Measurements from ENCODE around the gene GNG2.

The GNG2 gene

DNA sequence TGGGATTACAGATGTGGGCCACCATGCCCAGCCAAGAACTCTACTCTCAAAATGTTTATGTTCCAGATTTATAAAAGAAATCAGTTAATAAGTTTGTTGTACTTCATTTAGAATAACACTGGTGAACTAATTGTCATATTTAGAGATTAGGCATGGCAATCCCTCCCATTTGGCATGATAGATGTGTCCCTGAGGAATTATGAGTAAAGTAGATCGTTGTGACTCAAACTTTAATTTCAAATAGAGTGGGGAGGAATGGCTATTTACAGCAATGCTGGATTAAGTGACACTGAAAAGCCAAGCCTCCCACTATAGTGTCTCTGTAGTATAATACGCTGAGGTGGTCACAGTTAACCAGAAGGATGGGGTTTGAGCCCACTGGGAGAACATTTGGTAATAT lies 89.6 kb downstream of the GNG2 start:
- DNase-seq: no peak

DNA sequence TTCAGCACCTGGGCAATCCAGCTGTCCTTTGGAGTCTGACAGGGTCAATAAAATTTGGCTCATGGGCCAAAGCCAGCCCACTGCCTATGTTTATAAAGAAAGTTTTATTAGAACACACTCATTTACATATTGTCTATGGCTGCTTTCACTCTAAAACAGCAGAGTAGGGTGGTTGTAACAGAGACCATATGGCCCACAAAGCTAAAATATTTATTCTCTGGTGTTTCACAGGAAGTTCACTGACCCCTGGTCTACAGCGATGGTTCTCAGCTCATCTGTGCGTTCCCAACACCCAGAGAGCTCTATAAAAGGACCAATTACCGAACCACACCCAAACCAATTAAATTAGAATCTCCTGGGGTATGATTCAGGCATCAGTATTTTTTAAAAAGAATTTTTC lies 91.2 kb downstream of the GNG2 start:
- DNase-seq: no peak

DNA sequence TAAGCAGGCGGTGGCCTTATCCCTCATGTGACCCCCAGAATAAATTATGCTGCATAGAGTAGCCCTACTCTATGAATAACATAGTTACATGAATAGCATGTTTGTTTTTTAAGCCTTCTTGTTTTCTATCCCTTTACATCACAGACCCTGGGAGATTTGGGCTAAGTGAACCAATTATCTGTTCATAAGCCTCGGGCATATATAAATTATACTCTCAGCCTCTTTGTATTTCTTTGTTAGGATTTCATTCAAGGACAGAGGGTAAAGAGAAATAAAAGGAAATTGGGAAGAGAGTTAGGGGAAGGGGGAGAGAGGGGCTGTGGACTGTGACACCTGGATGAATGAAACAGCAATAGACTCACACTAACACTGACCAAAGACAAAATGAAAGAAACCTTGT lies 93.6 kb downstream of the GNG2 start:
- no peak for DNase-seq

DNA sequence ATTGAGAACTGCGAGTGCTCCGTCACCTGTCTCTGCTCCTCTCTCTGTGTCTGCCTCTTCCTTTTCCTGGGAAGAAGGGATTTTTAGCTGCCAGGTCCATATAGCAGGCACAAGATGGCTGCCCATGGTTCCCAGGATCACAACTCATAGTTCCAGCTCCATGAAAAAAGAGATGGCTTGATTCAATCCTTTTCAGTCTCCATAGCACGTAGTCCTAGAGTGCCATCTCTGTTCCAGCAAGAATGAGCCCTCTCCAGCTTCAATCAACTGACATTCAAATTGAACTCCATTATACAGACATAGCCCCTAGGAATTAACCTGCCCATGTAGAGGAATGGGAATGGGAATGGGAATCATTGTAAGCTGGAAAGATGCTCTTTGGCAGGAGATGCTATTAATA lies 94.2 kb downstream of the GNG2 start:
- peak; percentile 9 for DNase-seq

DNA sequence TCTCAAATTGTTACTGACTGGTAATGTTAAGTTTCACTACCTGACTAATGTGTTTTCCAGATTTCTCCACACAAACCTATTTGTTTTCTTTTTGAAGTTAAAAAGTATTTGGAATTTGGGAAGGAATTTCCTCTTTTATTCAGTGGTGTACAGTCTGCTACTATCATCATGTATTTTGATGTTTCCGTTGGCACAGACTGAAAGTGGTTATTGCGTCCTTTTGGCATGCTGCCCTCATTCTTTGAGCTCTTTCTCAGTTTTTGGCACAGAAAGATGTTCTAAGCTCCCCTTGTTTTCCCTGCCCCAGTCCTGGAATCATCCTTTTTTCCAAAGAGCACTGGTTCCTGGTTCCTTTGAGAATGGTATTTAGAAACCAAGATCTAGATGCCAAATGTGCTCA lies 97.5 kb downstream of the GNG2 start:
- DNase-seq: no peak

DNA sequence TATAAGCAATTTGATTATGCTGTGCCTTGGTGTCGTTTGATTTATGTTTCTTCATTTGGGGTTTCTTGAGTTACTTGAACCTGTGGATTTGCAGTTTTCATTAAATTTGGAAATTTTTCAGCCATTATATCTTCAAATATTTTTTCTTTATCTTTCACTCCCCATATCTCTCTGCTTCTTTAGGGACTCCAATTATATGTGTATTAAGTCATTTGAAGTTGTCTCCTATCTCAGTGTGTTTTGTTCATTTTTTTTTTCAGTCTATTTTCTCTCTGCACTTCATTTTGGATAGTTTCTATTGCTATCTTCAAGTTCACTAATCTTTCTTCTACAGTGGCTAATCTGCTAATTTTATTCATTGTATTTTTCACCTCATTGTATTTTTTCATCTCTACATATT lies 99.5 kb downstream of the GNG2 start:
- no peak for DNase-seq

DNA sequence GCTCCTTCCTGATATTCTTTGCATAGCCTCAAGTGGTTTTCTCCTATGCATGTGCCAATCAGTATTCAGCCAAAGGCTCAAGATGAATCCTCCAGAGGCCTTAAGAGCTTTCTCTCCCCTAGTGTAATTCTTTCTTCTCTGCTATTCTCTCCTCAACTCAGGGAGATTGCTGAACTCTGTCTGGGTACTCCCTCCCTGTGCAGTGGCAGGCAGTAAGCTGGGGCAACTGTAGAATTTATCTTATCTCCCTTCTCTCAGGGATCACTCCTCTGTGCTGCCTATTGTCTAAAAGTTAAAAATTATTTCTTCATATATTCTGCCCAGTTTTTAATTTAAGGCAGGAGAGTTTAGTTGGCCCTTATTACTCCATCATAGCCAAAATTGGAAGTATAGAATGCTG lies 100.5 kb downstream of the GNG2 start:
- no peak for DNase-seq

DNA sequence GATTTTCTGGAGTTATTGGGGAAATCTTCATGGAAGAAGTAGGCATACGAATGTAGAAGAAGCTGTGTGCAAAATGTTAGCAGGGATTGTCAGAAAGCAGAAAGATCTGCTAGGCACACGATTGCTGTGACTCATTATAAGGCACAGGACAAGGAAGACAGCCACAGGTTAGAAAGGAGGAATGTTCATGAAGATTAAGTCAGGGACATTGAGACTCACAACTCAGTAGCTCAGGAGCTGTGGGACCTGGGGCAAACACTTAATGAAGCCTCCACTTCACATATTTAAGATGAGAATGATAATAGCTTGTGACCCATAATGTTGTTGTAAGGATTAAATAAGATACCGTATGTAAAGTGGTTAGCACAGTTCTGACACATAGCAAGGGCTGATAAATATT lies 102.3 kb downstream of the GNG2 start:
- DNase-seq: no peak

DNA sequence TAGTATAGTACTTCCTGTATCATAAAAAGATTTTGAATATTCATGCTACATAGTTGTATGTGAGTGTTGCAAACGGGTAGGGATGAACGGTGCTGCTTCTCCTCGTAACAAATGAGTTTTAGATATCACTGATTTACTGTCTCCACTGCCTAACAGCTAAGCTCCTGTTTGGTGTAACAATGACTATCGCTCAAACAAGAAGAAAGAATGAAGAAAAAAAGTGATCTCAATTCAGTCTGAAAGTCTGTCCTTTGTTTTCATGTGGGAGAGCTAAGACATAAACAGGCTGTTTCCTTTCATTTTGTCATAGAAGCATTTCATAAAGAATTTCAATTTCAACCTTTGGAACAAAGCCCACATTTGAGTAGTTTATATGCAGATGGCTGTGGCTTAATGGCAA lies 102.9 kb downstream of the GNG2 start:
- no peak for DNase-seq

DNA sequence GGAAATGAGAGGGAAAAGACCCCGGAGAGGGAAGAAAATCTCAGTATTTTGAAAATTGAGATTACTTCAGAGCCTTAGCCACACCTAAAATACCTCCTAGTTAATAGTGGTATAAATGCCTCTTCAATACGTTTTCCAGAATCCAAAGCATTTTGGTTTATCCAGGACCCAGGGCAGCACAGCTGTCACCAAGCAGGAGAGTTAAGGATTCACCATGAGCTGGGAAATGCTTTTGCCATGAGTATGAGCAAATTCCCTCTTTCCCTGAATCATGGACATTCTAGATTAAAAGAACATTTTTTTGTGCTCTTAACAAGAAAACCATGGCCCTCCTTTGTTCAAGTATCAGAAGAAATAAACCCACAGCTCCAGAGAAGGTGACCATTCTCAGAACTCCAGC lies 107.1 kb downstream of the GNG2 start:
- no peak for DNase-seq

DNA sequence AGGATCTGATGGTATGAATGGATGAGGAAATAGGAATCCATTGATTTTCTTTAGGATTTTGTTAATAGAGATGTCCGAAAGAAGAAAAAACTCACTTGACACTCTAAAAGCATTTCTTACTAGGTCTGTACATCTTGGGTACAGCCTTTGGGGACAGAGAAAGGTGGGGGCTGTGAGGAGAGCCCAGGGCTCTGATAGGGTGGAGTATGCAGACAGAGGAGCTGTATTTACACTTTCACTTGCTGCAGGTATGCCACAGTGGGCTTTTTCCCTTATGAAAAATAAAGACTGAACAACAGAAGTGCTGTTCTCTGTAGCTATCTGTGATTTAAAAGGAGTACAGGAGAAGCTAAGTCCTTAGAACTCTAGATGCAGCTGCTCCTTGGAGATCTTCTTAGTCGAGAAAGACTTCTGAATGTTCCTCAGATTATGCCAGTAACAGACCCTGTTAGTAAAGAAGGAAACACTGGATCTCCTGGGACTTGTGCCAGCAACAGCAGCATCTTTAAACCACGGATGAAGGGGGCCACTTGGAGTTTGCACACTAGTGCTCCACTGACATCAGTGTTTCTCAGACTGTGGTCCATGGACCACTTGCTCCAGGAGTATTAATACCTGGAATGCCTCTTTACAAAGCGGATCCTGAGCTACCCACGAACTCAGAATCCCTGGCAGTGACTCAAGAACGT lies 109.6 kb downstream of the GNG2 start:
- no peak for DNase-seq

DNA sequence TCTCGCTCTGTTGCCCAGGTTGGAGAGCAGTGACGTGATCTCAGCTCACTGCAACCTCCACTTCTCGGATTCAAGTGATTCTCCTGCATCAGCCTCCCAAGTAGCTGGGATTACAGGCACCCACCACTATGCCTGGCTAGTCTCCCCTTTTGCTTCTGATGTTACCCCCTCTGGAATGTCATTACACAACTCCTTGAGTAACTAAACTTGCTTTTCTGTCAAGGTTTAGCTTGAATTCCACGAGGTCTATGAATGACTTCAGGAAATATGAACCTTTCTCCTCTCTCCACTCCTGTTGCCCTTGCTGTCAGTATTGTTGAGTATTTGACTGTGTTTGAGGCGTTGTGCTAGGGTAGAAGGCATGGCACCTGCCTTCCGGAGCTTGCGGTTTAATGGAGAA lies 112.2 kb downstream of the GNG2 start:
- DNase-seq: no peak

DNA sequence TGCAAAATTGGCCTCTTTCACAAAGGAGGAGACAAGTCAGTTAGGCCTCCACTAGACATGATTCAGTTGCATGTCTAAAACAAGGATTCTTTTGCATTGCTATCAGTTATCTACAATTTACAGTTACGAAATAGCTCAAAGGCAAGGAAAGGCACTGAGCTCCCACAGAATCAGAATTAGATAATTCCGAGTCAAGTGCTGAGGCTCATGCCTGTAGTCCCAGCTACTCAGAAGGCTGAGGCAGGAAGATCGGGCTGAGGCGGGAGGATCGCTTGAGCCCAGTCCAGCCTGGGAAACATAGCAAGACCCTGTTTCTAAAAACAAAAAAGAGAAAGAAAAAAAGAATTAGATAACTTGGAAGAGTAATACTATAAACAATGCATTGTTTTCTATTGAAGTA lies 116.7 kb downstream of the GNG2 start:
- no peak for DNase-seq

DNA sequence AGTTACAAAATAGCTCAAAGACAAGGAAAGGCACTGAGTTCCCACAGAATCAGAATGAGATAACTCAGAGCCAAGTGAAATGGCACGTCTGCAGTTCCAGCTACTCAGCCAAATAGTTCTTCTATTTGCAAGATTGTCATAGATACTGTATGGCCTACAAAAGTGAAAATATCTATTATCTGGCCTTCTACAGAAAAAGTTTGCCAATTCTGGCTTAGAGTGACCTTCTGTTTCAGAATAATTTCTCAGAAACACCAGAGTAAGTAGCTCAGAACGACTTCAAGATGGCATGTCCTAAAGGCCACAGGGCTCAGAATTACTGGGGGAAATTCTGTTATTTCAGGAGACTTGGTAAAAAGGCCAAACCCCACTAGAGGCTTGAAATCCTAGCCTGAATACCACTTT lies 118.3 kb downstream of the GNG2 start:
- DNase-seq: no peak

DNA sequence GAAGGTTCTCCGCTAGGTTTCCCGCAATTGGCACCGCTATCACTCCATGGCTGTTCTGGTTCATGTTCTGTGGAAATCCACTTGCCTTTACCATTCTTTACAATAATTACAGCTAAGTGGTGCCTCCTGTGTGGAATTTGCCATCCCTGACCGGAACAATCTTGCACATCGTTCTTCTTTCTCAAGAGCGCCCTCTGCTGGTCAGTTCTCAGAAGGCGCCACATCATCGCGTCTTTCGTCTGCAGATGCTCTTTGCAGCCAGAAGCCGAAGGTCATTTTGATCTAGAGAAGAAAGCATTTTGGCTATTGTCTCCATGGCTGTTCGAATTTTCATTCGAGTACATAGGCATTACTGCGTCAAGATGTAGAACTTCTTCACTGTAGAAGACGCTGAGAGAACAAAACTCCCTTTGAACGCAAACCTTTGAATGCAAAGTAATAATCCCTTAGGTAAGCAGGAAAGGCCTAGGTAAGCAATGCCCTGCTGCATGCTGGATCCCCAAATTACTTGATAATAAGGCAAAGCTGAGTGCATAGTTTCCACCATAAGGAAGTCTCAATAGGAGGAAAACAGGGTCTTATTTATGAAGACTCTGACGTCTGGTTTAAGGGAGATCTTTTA lies 118.8 kb downstream of the GNG2 start:
- DNase-seq: peak; percentile 81

DNA sequence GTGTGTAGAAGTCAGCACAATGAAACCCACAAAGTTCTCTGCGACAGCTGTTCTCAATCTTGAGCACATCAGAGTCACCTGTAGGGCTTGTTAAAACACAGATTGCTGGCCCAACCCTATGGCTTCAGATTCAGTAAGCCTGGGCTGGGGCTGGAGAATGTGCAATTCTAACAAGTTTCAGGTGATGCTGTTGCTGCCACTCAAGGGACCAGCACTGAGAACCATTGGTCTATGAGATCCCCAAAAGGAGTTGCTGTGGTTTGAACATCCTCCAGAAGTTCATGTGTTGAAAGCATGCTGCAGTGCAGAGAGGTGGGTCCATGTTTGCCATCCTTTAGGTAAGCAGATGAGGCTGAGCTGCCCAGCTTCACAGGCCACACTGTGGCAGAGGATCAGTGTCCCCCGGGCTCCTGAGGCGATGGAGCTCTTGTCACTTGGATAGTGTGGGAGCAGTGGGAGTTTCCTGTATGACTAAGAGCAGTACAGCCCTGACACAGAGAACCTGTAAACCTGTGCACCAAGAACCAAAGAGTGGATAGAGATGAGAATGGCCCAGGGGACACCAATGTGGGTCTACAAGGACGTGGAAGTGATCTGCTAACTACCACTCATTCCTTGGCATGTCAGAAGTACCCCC lies 120.9 kb downstream of the GNG2 start:
- DNase-seq: no peak

DNA sequence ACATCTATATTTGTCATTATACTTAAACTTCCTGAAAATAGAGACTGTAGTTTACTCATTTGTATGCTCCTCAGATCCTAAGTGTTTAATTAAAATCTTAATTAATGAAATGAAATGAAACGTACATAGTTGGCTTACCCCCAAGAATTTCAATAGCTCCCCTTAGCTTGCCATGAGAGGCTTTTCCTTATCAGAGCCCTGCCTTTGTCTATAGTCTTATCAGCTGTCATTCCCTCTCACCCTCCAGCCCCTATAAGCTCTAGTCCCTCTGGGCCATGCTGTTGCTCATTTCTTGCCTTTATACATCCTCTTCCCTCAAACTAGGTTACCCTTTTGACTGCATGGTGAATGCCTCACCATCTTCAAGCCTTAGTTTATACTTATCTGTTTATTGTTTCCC lies 127.8 kb downstream of the GNG2 start:
- no peak for DNase-seq

DNA sequence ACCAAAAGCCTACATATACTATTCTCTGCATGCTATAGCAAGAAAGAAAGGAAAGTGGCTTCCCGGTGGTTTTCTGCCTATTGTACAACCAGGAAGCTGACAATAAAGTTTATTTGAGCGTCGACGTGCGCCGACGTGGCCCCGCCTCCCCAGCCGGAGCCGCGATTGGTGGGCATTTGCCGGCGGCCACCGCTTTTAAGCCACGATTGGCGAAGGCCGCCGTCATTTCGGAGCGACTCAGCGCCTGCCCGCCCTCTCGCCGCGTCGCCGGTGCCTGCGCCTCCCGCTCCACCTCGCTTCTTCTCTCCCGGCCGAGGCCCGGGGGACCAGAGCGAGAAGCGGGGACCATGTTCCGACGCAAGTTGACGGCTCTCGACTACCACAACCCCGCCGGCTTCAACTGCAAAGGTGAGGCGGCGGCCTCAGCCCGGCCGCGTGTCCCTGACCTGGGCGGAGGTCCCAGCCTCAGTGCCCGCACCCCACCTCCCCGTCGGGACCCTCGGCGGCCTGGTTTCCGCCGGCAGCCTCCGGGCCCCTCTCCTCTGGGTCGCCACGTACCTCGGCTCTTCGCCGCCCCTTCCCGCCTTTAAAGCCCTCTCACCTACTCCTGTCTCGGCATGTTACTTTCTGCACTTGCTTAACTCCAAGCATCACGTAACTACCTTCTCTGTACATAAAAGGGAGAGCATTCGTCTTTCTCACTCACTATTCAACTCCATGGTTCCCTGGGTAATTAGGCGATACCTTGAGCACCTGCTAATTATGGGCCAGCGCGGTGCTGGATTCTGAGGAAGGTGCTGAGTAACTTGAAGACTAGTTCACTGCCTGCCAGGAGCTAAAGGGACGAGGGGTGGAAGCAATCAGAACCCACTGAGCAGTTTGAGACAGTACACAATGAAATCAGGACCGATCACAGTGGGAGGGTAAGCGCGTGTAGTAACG lies 129.2 kb downstream of the GNG2 start, which contains the start of gene RTRAF:
Gene RTRAF, plus strand, starts transcription at position 254 of the 942 bp plus-strand sequence. Its CDS starts 94 bp downstream, at position 348.
- DNase-seq: peak; percentile 92

DNA sequence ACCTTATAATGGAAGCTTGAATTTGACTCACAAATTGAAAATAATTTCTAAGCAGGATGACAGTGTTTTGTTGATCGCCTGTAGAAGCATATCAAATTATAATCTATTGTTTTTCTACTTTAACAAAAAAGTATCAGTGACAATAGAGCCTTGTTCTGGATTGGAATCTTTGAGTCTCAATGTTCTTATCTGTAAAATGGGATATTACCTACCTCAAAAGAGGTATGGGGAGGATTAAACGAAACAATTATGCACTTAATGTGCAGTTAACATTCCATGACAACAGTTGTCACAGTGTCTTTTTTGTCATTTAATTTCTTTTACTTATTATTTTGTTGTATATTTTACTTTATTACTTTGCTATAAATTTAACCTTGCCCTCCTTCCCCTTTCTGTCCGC lies 130.1 kb downstream of the GNG2 start:
- DNase-seq: no peak

DNA sequence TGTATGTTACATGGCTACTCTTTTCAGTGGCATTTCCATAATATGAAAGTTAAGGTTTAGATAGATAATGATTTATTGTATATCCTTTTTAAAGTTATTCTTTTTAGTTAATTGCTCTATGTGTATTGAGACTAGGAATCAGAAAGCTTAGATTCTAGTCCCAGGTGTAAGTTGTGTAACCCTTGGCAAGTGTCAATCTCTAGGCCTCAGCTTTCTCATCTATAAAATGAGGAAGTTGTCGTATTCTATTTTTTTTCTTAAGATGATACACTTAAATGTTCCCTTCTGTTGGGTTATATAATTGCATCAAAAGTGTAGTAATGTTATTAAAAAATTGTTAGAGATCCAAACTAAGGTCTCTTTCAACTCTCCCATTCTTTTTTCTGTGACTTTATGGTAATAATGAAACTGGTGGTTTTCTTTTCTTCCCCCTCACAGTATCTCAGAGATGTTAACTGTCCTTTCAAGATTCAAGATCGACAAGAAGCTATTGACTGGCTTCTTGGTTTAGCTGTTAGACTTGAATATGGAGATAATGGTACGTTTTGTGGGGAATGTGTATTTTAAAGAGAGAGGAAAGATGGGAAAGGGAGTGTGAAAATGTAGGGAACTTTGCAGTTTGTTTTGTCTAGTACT lies 133.0 kb downstream of the GNG2 start:
- DNase-seq: no peak

DNA sequence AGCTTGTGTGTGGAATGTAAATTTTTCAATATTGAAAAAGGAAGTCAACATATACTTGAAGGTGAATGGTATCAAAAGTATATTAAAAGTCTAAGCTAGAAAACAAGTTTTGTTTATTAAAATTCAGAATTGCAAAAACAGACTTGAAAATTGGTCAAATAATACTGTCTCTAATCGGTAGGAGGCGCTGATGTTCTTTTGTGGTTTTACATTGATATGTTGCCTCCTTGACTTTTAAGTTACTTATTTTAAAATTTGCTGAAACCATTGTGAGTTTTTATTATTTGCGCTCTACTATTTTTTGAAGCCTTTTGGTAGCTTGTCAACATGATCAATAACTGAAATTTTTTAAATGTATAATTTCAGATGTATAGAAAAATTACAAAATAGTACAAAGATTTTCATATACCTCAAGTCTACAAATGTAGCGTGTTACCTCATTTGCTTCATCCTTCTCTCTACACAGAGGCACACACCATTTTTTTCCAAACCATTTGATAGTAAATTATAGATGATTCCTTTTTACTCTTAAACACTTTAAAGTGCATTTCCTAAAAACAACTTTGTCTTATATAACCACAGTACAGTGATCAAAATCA lies 135.8 kb downstream of the GNG2 start:
- DNase-seq: peak; percentile 65

DNA sequence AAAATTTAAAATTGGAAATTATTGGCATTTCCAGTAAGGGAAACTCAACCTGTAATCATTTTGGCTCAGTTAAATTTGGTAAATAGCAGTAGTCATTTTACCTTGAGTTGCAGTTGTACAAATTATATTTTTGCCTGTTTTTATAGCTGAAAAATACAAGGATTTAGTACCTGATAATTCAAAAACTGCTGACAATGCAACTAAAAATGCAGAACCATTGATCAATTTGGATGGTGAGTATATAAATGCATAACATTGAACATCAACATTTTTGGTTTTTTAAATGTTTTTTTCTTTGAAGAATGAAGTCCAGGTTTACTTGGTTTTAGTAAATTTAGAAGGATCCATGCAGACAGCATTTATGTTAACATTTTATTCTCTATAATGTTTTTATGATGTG lies 137.9 kb downstream of the GNG2 start:
- no peak for DNase-seq
